Measurements from ENCODE around the gene CHPF2.

CHPF2 gene

DNA sequence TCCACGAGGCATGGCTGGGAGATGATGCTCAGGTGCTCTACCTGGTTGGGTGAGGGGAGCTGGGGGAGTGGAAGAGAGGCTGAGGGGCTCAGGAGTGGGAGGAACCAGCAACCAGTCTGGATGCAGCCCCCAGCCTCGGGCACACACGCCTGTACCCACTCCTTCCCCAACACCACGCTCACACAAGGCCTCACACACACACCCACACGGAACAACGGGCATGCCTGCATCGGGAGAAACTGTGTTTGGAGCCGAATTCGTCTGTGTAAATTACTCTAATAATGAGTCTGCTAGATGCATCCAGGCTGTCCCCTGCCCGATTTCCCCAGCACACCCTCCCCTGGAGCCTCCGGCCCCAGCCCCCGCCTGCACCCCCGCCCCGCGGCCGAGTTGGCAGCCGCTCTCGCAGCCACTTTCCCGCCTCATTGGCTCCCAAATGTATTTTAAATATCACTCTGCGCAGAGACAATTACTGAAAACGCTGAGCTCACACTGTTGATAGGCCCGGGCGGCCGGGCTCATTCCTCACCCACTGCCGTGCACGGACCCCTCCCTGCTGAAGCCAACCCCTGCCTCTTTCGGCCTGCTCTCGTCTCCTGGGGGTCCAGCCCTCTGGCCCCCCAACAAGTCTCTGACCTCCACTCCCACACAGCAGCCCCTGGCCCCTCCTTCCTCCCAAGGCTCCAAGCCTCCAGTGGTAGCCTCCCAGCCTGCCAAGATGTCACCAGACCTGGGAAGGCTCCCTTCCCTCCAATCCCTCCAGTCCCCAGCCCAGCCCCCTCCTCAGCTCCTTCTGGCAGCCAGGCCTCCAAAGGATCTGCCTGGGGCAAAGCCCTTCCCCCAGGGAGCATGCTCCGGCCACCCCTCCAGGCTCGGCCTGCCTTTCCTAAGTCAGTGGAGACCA, 33.1 kb upstream of the CHPF2 start:
- TF ChIP-seq CTCF (IDR thresholded peaks at IDR 0.05; ENCODE audit: low read depth, low read length) = no peak
- no peak overlapping the region for H3K4me3 ChIP-seq (ENCODE audit: low read depth, low read length)

DNA sequence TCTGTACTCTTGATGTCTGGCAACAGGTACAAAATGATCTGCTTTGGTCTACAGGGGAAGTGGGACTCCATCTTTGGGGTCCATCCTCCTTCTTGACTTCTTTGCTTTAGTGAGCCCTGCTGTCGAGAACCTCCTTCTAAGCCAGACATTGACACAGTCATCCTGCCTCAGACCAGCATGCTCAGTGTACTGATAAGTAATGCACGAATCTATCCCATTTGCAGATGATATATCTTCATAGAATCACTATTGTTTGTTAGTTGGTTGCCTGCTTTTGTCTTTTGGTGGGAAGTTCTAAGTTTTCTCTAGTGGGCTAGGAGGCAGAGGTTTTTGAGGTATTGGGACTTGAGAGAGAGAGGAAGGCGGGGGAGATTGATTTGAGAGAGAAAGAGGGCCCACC, 30.9 kb upstream of the CHPF2 start:
- no peak for TF ChIP-seq CTCF (IDR thresholded peaks at IDR 0.05; ENCODE audit: low read depth, low read length)
- no peak overlapping the region for H3K4me3 ChIP-seq (ENCODE audit: low read depth, low read length)

DNA sequence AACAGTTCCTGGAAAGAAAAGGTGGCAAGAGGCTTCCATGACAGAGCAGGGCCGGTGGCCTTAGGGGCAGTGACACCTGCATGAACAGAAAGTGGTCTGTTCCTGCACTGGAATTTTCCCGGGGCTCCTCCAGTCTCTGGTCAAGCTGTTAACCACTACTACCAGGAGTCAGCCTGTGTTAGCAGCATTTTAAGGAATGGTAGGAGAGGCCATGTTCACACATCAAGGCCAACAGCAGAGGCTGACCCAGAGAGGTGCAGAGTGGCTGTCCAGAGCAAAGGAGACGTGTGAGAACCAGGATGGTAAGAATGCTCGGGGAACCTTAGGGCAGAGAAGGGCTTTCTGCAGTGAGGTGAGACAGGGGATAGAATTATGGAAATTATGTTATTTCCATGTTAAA, 30.5 kb upstream of the CHPF2 start:
- H3K4me3 ChIP-seq (ENCODE audit: low read depth, low read length) = no peak overlapping the region
- no peak for TF ChIP-seq CTCF (IDR thresholded peaks at IDR 0.05; ENCODE audit: low read depth, low read length)

DNA sequence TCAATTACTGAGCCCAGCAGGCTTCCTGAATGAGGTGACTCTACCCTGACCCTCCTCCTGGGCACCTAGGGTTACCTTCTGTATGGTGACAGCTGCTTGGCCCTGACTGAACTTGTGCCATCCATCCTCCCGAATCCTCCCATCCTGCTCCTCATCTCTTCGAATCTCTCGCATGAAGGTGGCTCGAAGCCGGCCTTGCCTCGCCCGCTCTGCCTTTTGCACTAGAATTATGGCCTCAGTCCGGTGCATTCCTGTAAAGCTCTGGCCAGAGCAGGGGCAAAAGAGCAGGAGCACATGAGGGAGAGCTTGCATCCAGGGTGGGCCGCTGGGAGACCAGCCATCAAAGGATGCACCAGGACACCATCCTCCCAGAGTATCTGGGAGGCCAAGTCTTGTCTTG, 29.4 kb upstream of the CHPF2 start:
- TF ChIP-seq CTCF (IDR thresholded peaks at IDR 0.05; ENCODE audit: low read depth, low read length) = no peak
- no peak overlapping the region for H3K4me3 ChIP-seq (ENCODE audit: low read depth, low read length)

- TF ChIP-seq CTCF (IDR thresholded peaks at IDR 0.05; ENCODE audit: low read depth, low read length) = no peak
- H3K4me3 ChIP-seq (ENCODE audit: low read depth, low read length) = no peak overlapping the region
These were observed 27.8 kb upstream of the CHPF2 start for GRCh38 chr7:151204383-151205032.

- H3K4me3 ChIP-seq (ENCODE audit: low read depth, low read length) = no peak overlapping the region
- TF ChIP-seq CTCF (IDR thresholded peaks at IDR 0.05; ENCODE audit: low read depth, low read length) = no peak
These were observed 26.6 kb upstream of the CHPF2 start for GRCh38 chr7:151205730-151206129.

GRCh38 chr7:151206914-151207313, 25.4 kb upstream of the CHPF2 start:
- no peak for TF ChIP-seq CTCF (IDR thresholded peaks at IDR 0.05; ENCODE audit: low read depth, low read length)
- H3K4me3 ChIP-seq (ENCODE audit: low read depth, low read length) = no peak overlapping the region

Measured in WI38 (cell line).